ENCODE measurements around the gene POU2AF3. TPM values are rescaled to one million over a fixed set of nuclear protein-coding genes. Genes with fewer than 3 reads are reported as not detected.

The POU2AF3 gene
- total RNA-seq, 3 donors from 2014 or later (not counting 1 experiment from before 2014, with no cell fraction given), result not detected

- Mint-ChIP-seq H3K4me1 (no peaks in the 10 kb centered on the region), H3K36me3 (no peaks in the 10 kb centered on the region), H3K4me3 (no peak overlapping the region), H3K9me3 (no peaks in the 10 kb centered on the region), H3K27me3 (ENCODE audit: low read depth in 2 of 2) (peaks cover 34 to 68% of the 10 kb centered on the region in 2 donors), H3K27ac (no peak overlapping the region)
- TF ChIP-seq, protein P1, sequence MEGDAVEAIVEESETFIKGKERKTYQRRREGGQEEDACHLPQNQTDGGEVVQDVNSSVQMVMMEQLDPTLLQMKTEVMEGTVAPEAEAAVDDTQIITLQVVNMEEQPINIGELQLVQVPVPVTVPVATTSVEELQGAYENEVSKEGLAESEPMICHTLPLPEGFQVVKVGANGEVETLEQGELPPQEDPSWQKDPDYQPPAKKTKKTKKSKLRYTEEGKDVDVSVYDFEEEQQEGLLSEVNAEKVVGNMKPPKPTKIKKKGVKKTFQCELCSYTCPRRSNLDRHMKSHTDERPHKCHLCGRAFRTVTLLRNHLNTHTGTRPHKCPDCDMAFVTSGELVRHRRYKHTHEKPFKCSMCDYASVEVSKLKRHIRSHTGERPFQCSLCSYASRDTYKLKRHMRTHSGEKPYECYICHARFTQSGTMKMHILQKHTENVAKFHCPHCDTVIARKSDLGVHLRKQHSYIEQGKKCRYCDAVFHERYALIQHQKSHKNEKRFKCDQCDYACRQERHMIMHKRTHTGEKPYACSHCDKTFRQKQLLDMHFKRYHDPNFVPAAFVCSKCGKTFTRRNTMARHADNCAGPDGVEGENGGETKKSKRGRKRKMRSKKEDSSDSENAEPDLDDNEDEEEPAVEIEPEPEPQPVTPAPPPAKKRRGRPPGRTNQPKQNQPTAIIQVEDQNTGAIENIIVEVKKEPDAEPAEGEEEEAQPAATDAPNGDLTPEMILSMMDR (IDR thresholded peaks at IDR 0.05), result no peak
- Histone ChIP-seq H3K27me3 (ENCODE audit: control insufficient read depth, insufficient read depth, low read length) (no peaks in the 10 kb centered on the region), H3K9me3 (ENCODE audit: control insufficient read depth, insufficient read depth, low read length) (no peaks in the 10 kb centered on the region), H3K27ac (ENCODE audit: low read length) (no peak overlapping the region), H3K4me3 (ENCODE audit: low read length) (no peak overlapping the region), H3K36me3 (ENCODE audit: control insufficient read depth, insufficient read depth, low read length) (no peaks in the 10 kb centered on the region), H3K4me1 (ENCODE audit: control insufficient read depth, insufficient read depth, low read length) (no peaks in the 10 kb centered on the region)
- DNase-seq (no peak), ATAC-seq (no peak)
- intact Hi-C loops (cut with micrococcal nuclease), result no loop called here
- WGBS (ENCODE audit: insufficient coverage), result 87% methylated on average over 5 of the region's 5 CpGs
These were observed 6.9 kb downstream of the POU2AF3 start for GRCh38 chr11:111305162-111305802.

DNA sequence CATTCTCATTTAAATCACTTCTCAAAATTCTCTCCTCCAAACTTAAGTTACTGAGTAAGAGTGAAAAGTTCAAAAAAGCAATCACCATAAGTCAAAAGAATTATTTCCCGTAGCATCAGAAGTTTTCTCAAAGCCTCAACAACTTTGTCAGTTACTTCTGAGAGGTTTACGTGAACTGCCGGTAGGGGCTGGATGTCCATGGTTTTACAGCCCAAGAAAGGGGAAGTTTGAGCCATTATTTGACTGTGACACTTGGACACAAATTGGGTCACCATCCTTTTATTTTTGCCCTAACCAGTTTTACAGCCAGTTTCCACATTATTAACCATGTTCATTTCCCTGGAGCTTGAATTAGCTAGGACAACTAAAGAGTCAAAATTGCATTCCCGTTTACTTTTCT lies 7.5 kb downstream of the POU2AF3 start:
- Mint-ChIP-seq H3K27ac (no peak overlapping the region), H3K9me3 (no peaks in the 10 kb centered on the region)

GRCh38 chr11:111306321-111306720 lies 8.0 kb downstream of the POU2AF3 start:
- no peaks in the 10 kb centered on the region for H3K9me3 Mint-ChIP-seq
- no peaks in the 10 kb centered on the region for H3K36me3 Mint-ChIP-seq
- H3K4me1 Mint-ChIP-seq, result no peaks in the 10 kb centered on the region

More for the DNA sequence above, 7.5 kb downstream of the POU2AF3 start:
- Histone ChIP-seq H3K4me3 (ENCODE audit: low read length) (no peak overlapping the region), H3K4me1 (ENCODE audit: control insufficient read depth, insufficient read depth, low read length) (no peaks in the 10 kb centered on the region), H3K9me3 (ENCODE audit: control insufficient read depth, insufficient read depth, low read length) (no peaks in the 10 kb centered on the region), H3K27me3 (ENCODE audit: control insufficient read depth, insufficient read depth, low read length) (no peaks in the 10 kb centered on the region), H3K27ac (ENCODE audit: low read length) (no peak overlapping the region), H3K36me3 (ENCODE audit: control insufficient read depth, insufficient read depth, low read length) (no peaks in the 10 kb centered on the region)
- no peak overlapping the region for H3K4me3 Mint-ChIP-seq
- no peaks in the 10 kb centered on the region for H3K36me3 Mint-ChIP-seq
- no peaks in the 10 kb centered on the region for H3K4me1 Mint-ChIP-seq
- no peak for DNase-seq
- intact Hi-C loops (cut with micrococcal nuclease), result no loop called here
- WGBS (ENCODE audit: insufficient coverage), result 47% methylated on average over 4 of the region's 4 CpGs
- ATAC-seq, result no peak
- TF ChIP-seq, protein P1 (IDR thresholded peaks at IDR 0.05), result no peak
- peaks cover 28 to 62% of the 10 kb centered on the region in 2 donors for H3K27me3 Mint-ChIP-seq (ENCODE audit: low read depth in 2 of 2)

More at GRCh38 chr11:111306321-111306720, 8.0 kb downstream of the POU2AF3 start:
- TF ChIP-seq, protein P1 (IDR thresholded peaks at IDR 0.05), result no peak
- no peak overlapping the region for H3K27ac ChIP-seq (ENCODE audit: low read length)
- intact Hi-C loops (cut with micrococcal nuclease), result no loop called here
- H3K9me3 ChIP-seq (ENCODE audit: control insufficient read depth, insufficient read depth, low read length), result no peaks in the 10 kb centered on the region
- no peaks in the 10 kb centered on the region for H3K36me3 ChIP-seq (ENCODE audit: control insufficient read depth, insufficient read depth, low read length)
- peaks cover 26 to 58% of the 10 kb centered on the region in 2 donors for H3K27me3 Mint-ChIP-seq (ENCODE audit: low read depth in 2 of 2)
- no peak for DNase-seq
- no peak overlapping the region for H3K4me3 Mint-ChIP-seq
- 80% methylated on average over 5 of the region's 5 CpGs for WGBS (ENCODE audit: insufficient coverage)
- ATAC-seq, result no peak
- no peaks in the 10 kb centered on the region for H3K4me1 ChIP-seq (ENCODE audit: control insufficient read depth, insufficient read depth, low read length)
- H3K27ac Mint-ChIP-seq, result no peak overlapping the region
- H3K4me3 ChIP-seq (ENCODE audit: low read length), result no peak overlapping the region
- no peaks in the 10 kb centered on the region for H3K27me3 ChIP-seq (ENCODE audit: control insufficient read depth, insufficient read depth, low read length)

All from natural killer cell (primary cell).